Fibroblast of peridontal ligament (primary cell): ENCODE data around the gene ADAM15.

Experiments
- DNase-seq: peaks from one replicate; pipeline ENCODE4 v3.0.0-alpha.2; 2010; ENCODE audit errors: extremely low read depth

ADAM15 gene

GRCh38 chr1:155032886-155033285, 18.2 kb upstream of the ADAM15 start:
- DNase-seq, result no peak

DNA sequence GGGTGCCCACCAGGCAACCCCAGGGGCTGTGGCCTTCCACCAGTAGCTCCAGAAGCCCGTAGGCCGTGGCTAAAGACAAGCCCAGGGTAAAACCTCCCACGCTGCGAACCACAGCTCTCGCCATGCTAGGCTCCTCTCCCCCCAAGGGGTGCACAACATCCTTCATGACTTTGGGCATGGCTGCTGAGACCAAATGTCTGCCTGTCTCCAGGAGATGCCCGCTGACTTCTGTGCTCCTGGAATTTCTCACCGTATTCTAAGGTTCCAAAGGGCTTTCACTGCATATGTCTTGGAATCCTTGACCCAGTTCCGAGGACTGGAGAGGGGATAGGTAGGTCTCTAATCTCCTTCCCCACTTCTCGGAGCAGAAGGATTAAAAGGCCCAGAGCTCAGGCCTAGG, 17.6 kb upstream of the ADAM15 start, which contains the start of the genes DCST1 and DCST2:
TSS of gene DCST1 (plus strand) at position 301 of the 400 bp plus-strand sequence. CDS start 213 bp downstream, outside the sequence.
TSS of gene DCST2 (minus strand) at position 258 of the 400 bp plus-strand sequence. CDS start at position 178, 80 bp downstream.
- DNase-seq, result no peak

GRCh38 chr1:155034318-155035208, 16.6 kb upstream of the ADAM15 start:
- no peak for DNase-seq

GRCh38 chr1:155035936-155036335, 15.2 kb upstream of the ADAM15 start:
- no peak for DNase-seq

DNA sequence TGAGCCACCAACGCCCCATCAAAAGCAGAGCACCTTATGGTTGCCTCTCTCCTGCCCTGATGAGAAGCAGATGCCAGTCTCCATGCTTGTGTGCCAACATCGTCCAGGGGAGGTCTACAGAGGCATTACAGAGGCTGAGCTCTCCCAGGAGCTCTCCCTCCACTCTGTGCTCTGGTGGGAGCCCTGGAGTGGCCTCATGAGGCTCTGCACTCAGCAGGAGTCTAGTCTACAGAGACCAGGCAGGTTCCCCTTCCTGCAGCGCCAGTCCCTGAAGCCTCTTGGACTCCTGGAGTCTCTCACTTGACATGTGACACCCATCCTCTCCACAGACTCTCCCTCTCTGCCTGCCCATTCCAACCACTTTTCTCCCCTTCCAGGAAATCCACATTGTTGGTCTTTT, 14.1 kb upstream of the ADAM15 start:
- DNase-seq, result no peak

- DNase-seq, result no peak
These were observed 13.2 kb upstream of the ADAM15 start for GRCh38 chr1:155037851-155038441.

DNA sequence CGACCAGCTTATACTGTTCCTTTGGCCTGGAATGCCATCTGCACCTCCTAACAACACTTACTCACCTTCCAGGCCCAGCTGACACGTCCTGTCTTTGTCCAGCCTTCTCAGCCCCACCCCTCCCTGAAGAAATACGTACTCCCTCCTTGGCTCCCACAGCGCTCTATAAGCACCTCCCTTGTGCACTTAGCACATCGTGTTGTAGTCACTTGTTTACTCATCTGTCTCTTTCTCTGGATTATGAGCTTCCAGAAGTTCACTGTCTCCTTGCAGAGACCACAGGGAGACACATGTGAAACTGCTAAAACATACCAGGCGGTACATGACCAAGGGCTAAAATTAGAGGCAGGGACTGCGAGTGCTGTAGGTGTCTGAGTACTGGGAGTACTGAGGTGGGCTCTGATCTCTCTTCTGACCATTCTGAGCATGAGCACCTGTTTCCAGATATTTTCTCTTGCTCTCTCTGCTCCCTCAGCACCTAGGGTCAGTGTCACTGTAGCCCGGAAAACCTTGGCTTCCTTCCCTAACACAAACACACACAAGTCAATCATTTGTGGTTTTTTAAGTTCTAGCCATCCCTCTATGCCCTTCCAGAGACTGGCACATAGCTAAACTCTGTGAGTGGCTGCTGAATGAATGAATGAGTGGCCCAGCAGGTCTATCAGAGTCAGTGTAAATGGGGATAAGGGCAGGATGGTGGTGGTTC, 12.4 kb upstream of the ADAM15 start:
- DNase-seq, result no peak

- no peak for DNase-seq
These were observed 11.8 kb upstream of the ADAM15 start for GRCh38 chr1:155039308-155039669.

DNA sequence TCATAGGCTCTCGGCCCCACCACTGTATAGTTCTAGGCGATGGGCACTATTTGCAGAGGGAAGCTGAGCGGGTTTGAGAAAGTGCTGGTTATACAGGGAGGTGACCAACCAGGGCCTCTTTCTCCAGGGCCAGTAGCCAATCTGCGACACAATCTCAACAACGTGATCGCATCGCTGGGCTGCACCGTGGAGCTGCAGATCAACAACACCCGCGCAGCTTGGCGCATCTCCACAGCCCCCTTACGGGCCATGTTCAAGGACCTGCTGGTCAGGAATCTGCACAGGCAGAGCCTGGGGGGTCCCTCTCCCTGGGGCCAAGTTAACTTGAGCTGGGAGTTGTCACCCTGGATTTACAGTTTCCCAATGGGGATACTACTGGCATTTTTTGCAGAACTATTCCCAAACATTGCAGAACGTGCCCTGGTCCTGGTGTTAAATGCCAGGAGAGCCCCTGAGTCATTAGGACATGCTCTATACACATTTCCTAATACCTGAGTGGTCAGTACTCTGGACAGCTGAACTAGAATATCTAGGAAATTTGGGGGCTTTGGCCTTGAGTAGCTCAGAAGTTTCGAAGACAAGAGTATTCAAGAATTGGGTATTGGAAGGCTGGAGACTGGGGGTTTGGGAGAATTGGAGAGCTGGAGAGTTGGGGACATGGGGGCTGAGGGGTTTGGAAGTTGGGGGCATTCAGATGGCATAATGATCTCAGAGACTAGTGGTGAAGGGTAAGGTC, 10.6 kb upstream of the ADAM15 start:
- no peak for DNase-seq

DNA sequence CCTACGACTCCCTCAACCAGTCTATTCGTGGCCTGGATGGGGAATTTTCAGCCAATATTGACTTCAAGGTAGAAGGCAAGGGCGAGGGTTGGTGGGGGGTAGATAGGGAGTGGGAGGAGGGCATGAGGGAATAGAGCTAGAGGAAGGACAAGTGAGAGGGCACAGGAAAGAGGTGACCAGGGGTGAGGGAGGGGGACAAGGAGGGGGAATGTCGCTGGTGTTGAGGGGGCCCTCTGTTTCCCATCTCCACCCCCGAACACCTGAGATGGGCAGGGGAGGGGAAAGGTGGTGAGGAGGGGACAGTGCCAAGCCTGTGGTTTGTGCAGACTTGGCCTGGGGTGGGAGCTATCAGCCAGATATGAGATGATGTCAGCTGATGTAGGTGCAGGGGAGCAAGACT, 8.3 kb upstream of the ADAM15 start:
- no peak for DNase-seq

DNA sequence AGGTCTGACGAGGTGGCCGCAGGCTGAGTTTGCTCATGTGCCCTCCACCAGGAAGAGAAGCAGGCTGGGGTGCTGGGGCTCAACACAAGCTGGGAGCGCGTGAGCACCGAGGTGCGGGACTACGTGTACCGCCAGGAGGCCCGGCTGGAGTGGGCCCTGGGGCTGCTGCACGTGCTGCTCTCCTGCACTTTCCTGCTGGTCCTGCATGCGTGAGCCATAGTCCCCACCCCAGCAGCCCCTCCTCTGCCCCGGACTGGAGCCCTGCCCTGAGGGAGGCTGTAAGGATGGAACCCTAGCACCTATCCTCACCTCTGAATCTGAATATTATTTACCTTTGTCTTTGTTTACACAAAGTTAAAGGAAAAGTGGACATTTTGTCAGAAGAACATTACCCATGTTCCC, 7.8 kb upstream of the ADAM15 start:
- no peak for DNase-seq

DNA sequence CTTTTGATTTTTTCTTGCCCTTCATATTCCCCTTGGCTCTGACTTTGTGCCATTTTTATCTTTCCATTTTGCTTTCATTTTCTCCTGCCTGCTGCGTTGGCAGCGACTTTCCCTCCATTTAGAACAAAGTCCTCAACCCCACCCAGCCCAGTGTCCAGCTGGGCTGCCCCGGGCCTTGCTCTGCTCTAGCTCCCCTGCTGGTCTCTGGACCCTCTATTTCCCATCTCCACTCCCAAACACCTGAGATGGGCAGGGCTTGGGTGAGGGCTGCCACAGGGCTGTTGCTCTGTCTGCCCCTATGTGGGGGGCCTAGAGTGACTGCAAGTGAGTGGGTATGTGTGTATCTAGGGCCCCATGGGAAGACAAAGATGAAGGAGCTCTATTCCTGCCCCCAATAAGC, 7.3 kb upstream of the ADAM15 start:
- no peak for DNase-seq

- DNase-seq, result no peak
These were observed 6.8 kb upstream of the ADAM15 start for GRCh38 chr1:155044365-155044764.

GRCh38 chr1:155044812-155045657, 6.1 kb upstream of the ADAM15 start:
- peak; percentile 83 for DNase-seq

DNA sequence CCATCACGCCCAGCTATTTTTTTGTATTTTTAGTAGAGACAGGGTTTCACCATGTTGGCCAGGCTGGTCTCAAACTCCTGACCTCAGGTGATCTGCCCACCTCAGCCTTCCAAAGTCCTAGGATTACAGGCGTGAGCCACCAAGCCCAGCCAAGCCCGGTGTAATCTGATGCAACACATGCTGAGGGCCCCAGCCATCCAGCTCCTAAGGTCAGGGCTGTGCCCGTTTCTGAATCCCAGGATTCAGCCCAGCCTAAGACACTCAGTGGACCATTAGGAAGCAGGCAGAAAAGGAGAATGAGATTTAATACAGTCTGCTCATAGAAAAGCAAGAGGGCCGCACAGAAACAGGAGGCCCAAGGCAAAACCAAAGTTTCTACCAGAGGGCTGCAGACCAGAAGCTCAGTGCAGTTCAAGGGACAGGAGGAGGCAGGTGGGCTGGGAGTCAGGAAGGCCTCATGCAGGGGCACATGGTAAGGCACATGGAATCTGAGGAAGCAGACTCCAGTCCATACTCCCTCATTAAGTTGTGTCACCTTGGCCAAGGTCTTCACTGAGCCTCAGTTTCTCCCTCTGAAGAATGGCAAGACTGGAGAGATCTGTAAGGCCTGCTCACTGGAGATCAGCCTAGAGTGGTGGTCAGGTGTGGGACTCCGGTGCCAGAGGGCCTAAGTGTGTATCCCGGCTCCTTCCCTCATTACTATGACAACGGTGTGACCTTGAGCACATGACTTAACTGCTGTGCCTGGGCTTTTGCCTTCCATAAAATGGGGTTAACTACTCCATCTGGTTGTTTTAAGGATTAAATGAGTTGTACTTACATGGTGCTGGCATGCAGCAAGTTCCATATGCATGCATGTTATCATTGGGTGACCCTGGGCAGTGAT, 2.4 kb upstream of the ADAM15 start:
- no peak for DNase-seq

DNA sequence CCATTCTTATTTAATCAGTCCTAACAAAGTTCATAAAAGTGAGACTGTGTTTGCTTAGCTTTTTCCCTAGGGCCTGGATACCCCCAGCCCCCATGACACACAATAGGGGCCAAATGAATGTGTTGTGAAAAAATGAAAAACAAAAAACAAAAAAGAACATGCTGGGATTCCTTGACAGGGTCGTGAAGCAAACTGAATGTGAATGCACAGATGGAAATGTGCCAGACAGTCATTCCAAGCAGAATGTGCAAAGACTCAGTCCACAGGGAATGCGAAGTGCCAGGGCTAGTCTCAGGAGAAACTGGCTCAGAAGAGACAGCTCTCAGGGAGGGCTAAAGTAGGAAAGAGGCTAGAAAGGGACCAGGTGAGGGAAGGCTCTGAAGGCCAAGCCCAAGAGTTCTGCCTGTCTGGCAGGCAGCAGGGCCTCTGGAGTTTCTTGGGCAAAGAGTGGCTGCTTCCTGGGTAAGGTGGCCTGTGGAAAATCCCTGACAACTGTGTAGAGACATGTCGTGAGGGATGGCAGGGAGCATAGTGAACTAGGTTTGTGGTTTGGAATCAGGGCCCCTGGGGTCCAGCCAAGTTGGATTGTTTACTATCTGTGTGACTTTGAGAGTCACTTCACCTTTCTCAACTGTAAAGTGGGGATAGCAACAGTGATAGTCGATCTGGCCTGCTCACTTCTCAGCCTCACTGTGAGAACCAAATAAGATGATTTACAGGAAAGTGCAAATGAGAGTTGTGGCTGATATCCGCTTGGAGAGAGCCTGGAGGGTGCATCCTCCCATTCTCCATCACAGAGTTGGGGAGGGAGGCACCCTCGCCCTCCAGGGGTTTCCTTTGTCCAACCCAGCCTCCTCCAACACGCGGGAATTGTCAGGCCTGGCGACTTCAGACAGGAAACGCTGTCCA, 1.2 kb upstream of the ADAM15 start:
- no peak for DNase-seq

- no peak for DNase-seq
These were observed 243 bp downstream of the ADAM15 start for GRCh38 chr1:155051342-155051776.

GRCh38 chr1:155051777-155052398, 772 bp downstream of the ADAM15 start:
- DNase-seq, result no peak
